K562 (cell line): ENCODE data around the gene CARMIL3. TPM values are rescaled to one million over a fixed set of nuclear protein-coding genes. Genes with fewer than 3 reads are reported as not detected.
A peak's percentile ranks its signal among the peaks of the same experiment; 100 is the strongest.

Source experiments
- ATAC-seq: fragments of 200-7000 bp; cut with Tn5 transposase; 3 replicates; pipeline ENCODE4 v1.9.1; 2020; ENCODE audit warnings: moderate library complexity
- BruUV-seq: library from RNA; stranded (reverse); fragments of 400-500 nt; replicated peaks from 2 replicates; lab custom pipeline; 2021; lab: Mats Ljungman, UMichigan
- CTCF ChIA-PET: fragments of 300-600 bp; formaldehyde crosslinking; extraction: SDS; loops from one replicate; lab custom pipeline; 2021; ENCODE audit warnings: low intra/inter-chr PET ratio; lab: Yijun Ruan, JAX
- POLR2A ChIA-PET: fragments of 300-600, 350-650 bp; sonication (Branson Sonifier 250); formaldehyde crosslinking; extraction: SDS; loops from one replicate; lab custom pipeline; 2021; ENCODE audit warnings: antibody characterized with exemption, inconsistent platforms; lab: Yijun Ruan, JAX
- DNase-seq, 4 experiments: peaks; one replicate each; pipeline versions ENCODE4 v3.0.0 to v3.0.0-alpha.2; 2011 to 2018; ENCODE audit warnings: low spot score in 3 of 4, mixed read lengths in 3 of 4; ENCODE audit errors: extremely low read depth in 1 of 4
- FAIRE-seq: peaks from 2 replicates; lab custom pipeline; 2011; peaks lifted over from hg19 to GRCh38; lab: Jason Lieb, UNC
- H2AFZ ChIP-seq: 2 replicates; pipeline ENCODE4 v1.6.0; 2011; ENCODE audit warnings: low read depth, low read length, control low read depth, inconsistent platforms
- H3K27ac ChIP-seq: fragments of 200-600 bp; 3 replicates; pipeline ENCODE4 v1.8.0; 2011; ENCODE audit warnings: low read depth, mild to moderate bottlenecking, control low read depth, inconsistent platforms, low read length, moderate library complexity, mixed read lengths; ENCODE audit errors: extremely low read depth
- H3K27me3 ChIP-seq, 2 experiments: fragments of 300-600 bp in 1 of 2; 2 replicates in 1 of 2; 3 replicates in 1 of 2; pipeline versions ENCODE4 v1.6.0 to v1.8.0; 2011; ENCODE audit warnings: inconsistent platforms in 2 of 2, low read length in 2 of 2, mild to moderate bottlenecking in 1 of 2, mixed read lengths in 1 of 2, moderate library complexity in 1 of 2; ENCODE audit not compliant: control insufficient read depth in 2 of 2, insufficient read depth in 2 of 2
- H3K36me3 ChIP-seq: fragments of 300-600 bp; 3 replicates; pipeline ENCODE4 v1.8.0; 2011; ENCODE audit warnings: mild to moderate bottlenecking, low read length, inconsistent platforms; ENCODE audit not compliant: control insufficient read depth, insufficient read depth
- H3K4me1 ChIP-seq, 2 experiments: fragments of 200-600 bp in 1 of 2; replicated peaks in 1 of 2; 2 replicates in 1 of 2; 3 replicates in 1 of 2; pipeline versions ENCODE4 v1.5.1 to v1.8.0; 2011; ENCODE audit warnings: inconsistent platforms in 2 of 2, low read length in 2 of 2, mild to moderate bottlenecking in 1 of 2, mixed read lengths in 1 of 2, moderate library complexity in 1 of 2; ENCODE audit not compliant: control insufficient read depth in 2 of 2, insufficient read depth in 2 of 2
- H3K4me2 ChIP-seq: 2 replicates; pipeline ENCODE4 v1.6.1; 2011; ENCODE audit warnings: low read length, control low read depth, inconsistent platforms, mixed read lengths; ENCODE audit not compliant: insufficient read depth
- H3K4me3 ChIP-seq: fragments of 200-600 bp; sonication (generic), shearing (Covaris generic); 2 replicates; pipeline ENCODE4 v1.5.1; 2016; ENCODE audit warnings: control low read depth, inconsistent platforms
- H3K79me2 ChIP-seq: fragments of 200-600 bp; 3 replicates; pipeline ENCODE4 v1.8.0; 2011; ENCODE audit warnings: low read length, inconsistent platforms; ENCODE audit not compliant: control insufficient read depth, insufficient read depth
- H3K9ac ChIP-seq, 2 experiments: 2 replicates each; pipeline versions ENCODE4 v1.6.0 to v1.6.1; 2011; ENCODE audit warnings: low read depth in 2 of 2, low read length in 2 of 2, control low read depth in 1 of 2, inconsistent platforms in 1 of 2, mild to moderate bottlenecking in 1 of 2, mixed read lengths in 1 of 2; ENCODE audit not compliant: insufficient read depth in 1 of 2
- H3K9me1 ChIP-seq: one replicate; pipeline ENCODE4 v1.6.0; 2011; ENCODE audit warnings: inconsistent platforms, mild to moderate bottlenecking, low read length, moderate library complexity; ENCODE audit not compliant: control insufficient read depth, insufficient read depth
- H3K9me3 ChIP-seq: replicated peaks from 2 replicates; pipeline ENCODE4 v1.5.1; 2011; ENCODE audit warnings: low read depth, low read length, inconsistent platforms; ENCODE audit not compliant: control insufficient read depth, insufficient read depth
- H4K20me1 ChIP-seq: replicated peaks from 2 replicates; pipeline ENCODE4 v1.6.1; 2011; ENCODE audit warnings: low read length, inconsistent platforms, mixed read lengths; ENCODE audit not compliant: control insufficient read depth, insufficient read depth
- GATAD2A ChIP-seq: fragments of 450-650 bp; IDR thresholded peaks from 2 replicates; pipeline ENCODE4 v1.6.1; 2017
- ZNF551 ChIP-seq: fragments of 250-450 bp; sonication (Bioruptor Pico); IDR thresholded peaks from 2 replicates; pipeline ENCODE4 v1.5.0; 2021; ENCODE audit warnings: mild to moderate bottlenecking, moderate library complexity
- WGBS: fragments of 100-300 bp; shearing (Covaris generic); methylation state at CpG from one replicate; pipeline ENCODE4 v1.1.6; 2016; ENCODE audit warnings: low coverage, mixed read lengths; ENCODE audit not compliant: insufficient coverage; ENCODE audit errors: missing lambda C conversion rate; 5-methylcytosine and 5-hydroxymethylcytosine counted together
- in situ Hi-C: fragments of 300-500 bp; cut with MboI; formaldehyde crosslinking; loops from 4 replicates; pipeline ENCODE4 v1.15.0; 2018; ENCODE audit warnings: inconsistent platforms, mixed read lengths
- intact Hi-C: fragments of 100-400 bp; cut with micrococcal nuclease; formaldehyde crosslinking; loops from 2 replicates; pipeline ENCODE4 v1.14.2; 2022
- polyA plus RNA-seq, 8 experiments: library from polyadenylated mRNA; depleted of rRNA in 4 of 8; stranded (reverse) in 5 of 8; unstranded in 3 of 8; fragments of >200 nt; fragmentation: Nextera tagmentation in 2 of 8; fragmentation: Illumina TruSeq in 1 of 8; extraction: Ambion mirVana in 2 of 8; extraction: Trizol in 1 of 8; gene quantifications; 2 replicates each; pipeline versions ENCODE4 v1.2.1 to v1.2.3, GENCODE V29; 2011 to 2014; ENCODE audit warnings: inconsistent platforms in 1 of 8, missing spikeins in 1 of 8
- total RNA-seq, 7 experiments: library from RNA; depleted of rRNA in 6 of 7; stranded (reverse); fragments of >200 nt in 6 of 7; fragmentation: Illumina TruSeq in 2 of 7; extraction: Trizol in 2 of 7; gene quantifications; 2 replicates each; pipeline versions ENCODE4 v1.2.1 to v1.2.3, GENCODE V29; 2011 to 2021; ENCODE audit warnings: low replicate concordance in 1 of 7
- TF ChIP-seq, protein P1 (sequence below): sonication (generic); formaldehyde crosslinking; IDR thresholded peaks from 2 replicates; pipeline ENCODE4 v1.8.0; 2022; ENCODE audit warnings: mild to moderate bottlenecking, missing genetic modification reagents

CARMIL3 gene
- total and polyA plus RNA-seq, 9 of the 15 experiments (the other 6 are each of a cell fraction or from before 2014, with no cell fraction given) = 0.01 to 0.11 (median 0.05) TPM; not detected in 5

DNA sequence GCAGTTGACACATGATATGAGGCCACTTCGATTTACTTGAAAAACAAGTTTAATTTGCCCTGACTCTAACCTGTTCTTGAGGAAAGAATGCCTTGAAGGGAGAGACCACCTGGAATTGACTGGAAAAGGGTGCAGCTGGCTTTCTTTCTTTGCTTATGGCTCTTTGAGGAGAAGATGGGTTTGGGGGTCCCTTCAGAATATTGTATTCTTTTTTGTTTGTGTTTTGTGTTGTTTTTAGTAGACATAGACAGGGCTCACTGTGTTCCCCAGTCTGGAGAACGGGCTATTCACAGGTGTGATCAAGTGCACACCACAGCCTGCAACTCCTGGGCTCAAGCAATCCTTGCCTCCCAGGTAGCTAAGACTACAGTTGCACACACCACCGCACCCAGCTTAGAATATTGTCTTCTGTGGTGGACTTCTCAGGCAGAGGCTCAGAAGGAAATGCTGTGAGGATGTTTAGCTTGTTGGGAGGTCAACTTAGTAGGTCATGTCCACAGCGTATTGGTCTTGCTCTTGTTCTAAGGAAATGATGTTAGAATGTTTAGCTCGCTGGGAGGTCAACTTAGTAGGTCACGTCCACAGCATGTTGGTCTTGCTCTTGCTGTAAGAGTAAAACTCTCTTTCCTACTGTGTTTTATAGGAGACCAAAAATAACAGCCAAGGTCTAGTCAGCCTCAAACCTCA is 64.5 kb downstream of the CARMIL3 start:
- peak overlapping the region; percentile 94 for H3K4me2 ChIP-seq
- intact Hi-C loops = no loop called here
- peak overlapping the region; percentile 51; the same call in 1 of the 2 replicates for H3K4me3 ChIP-seq
- H4K20me1 ChIP-seq = no peaks in the 10 kb centered on the region
- POLR2A ChIA-PET = interaction anchor here (0.7 to 5.0 kb wide), 4 partner anchors 10 to 25 kb away, joined by 3 to 38 read pairs (median 9); partner anchors contain the start of genes EMC9 and PSME1
- H3K27me3 ChIP-seq = no peaks in the 10 kb centered on the region
- H3K9me3 ChIP-seq = no peaks in the 10 kb centered on the region
- no peak for TF ChIP-seq GATAD2A
- TF ChIP-seq ZNF551 (CRISPR knock-in tag) = no peak
- TF ChIP-seq, protein P1, sequence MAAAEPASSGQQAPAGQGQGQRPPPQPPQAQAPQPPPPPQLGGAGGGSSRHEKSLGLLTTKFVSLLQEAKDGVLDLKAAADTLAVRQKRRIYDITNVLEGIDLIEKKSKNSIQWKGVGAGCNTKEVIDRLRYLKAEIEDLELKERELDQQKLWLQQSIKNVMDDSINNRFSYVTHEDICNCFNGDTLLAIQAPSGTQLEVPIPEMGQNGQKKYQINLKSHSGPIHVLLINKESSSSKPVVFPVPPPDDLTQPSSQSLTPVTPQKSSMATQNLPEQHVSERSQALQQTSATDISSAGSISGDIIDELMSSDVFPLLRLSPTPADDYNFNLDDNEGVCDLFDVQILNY (CRISPR knock-in tag) = no peak
- TF ChIP-seq, all 486 proteins: peak for 0
- BruUV-seq = no TSS peak
- DNase-seq (no peak), ATAC-seq (no peak), FAIRE-seq (peak; percentile 65)
- peaks cover 18% of the 10 kb centered on the region for H3K79me2 ChIP-seq
- CTCF ChIA-PET = no interaction called here
- no peaks in the 10 kb centered on the region for H3K9me1 ChIP-seq
- 66% methylated on average over 6 of the region's 6 CpGs for WGBS
- H3K36me3 ChIP-seq = peaks cover 46% of the 10 kb centered on the region; the same call in 2 of the 3 replicates
- H3K27ac ChIP-seq = no peak overlapping the region
- H3K9ac ChIP-seq = peak overlapping the region; percentile 48 to 89; a peak in 2 of 4 replicates
- H3K4me1 ChIP-seq = peaks cover 10% of the 10 kb centered on the region in 2 experiments; a peak in 4 of 5 replicates
- H2AFZ ChIP-seq = no peak overlapping the region
- in situ Hi-C loops = no loop called here
